ENCODE measurements around the gene MAP1B.

DNA sequence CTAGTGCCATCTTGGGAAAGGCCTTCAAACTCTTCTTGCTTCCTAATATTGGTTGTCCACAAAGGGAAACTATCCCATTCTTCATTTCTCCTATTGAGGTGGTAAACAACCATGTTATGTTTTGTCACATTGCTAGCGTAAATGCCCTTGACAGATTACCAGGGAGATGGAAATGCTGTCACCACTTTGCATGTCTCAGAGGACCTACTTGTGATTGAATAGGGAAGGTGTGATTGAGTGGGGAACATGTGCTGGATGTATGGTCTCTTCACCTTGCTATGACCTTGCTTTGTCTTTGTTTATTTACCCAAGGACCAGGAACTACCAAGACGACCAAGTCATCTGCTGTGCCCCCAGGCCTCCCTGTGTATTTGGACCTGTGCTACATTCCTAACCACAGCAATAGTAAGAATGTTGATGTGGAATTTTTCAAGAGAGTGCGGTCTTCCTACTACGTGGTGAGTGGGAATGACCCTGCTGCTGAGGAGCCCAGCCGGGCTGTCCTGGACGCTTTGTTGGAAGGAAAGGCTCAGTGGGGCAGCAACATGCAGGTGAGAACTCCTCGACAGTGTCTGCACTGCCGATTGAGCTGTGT lies 96.1 kb downstream of the MAP1B start:
- TF ChIP-seq POLR2A (IDR thresholded peaks at IDR 0.05), result no peak
- TF ChIP-seq, protein P1, sequence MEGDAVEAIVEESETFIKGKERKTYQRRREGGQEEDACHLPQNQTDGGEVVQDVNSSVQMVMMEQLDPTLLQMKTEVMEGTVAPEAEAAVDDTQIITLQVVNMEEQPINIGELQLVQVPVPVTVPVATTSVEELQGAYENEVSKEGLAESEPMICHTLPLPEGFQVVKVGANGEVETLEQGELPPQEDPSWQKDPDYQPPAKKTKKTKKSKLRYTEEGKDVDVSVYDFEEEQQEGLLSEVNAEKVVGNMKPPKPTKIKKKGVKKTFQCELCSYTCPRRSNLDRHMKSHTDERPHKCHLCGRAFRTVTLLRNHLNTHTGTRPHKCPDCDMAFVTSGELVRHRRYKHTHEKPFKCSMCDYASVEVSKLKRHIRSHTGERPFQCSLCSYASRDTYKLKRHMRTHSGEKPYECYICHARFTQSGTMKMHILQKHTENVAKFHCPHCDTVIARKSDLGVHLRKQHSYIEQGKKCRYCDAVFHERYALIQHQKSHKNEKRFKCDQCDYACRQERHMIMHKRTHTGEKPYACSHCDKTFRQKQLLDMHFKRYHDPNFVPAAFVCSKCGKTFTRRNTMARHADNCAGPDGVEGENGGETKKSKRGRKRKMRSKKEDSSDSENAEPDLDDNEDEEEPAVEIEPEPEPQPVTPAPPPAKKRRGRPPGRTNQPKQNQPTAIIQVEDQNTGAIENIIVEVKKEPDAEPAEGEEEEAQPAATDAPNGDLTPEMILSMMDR (IDR thresholded peaks at IDR 0.05), result no peak
